ENCODE measurements around the gene PSMD3. TPM values are rescaled to one million over a fixed set of nuclear protein-coding genes. Genes with fewer than 3 reads are reported as not detected.

Gene PSMD3
- total RNA-seq, 2 donors from 2014 or later, result 152 to 164 TPM

- Histone ChIP-seq H3K9ac (ENCODE audit: extremely low read depth, low read length, poor library complexity, severe bottlenecking) (no peak overlapping the region), H3K36me3 (ENCODE audit: control insufficient read depth, insufficient read depth, low read length) (no peaks in the 10 kb centered on the region), H3K4me1 (ENCODE audit: control insufficient read depth, insufficient read depth, low read length) (peaks cover 5% of the 10 kb centered on the region), H3K27ac (ENCODE audit: low read depth, low read length) (no peak overlapping the region), H3K4me3 (ENCODE audit: low read length) (no peak overlapping the region), H3K27me3 (ENCODE audit: control insufficient read depth, insufficient read depth, low read length, poor library complexity, severe bottlenecking) (peaks cover 7% of the 10 kb centered on the region), H3K9me3 (ENCODE audit: control insufficient read depth, low read length) (no peaks in the 10 kb centered on the region)
- Mint-ChIP-seq H3K9me3 (no peaks in the 10 kb centered on the region), H3K4me1 (peaks cover 6% of the 10 kb centered on the region), H3K27me3 (ENCODE audit: insufficient read depth) (peaks cover 32% of the 10 kb centered on the region), H3K36me3 (ENCODE audit: low read depth) (no peaks in the 10 kb centered on the region), H3K27ac (no peak overlapping the region), H3K4me3 (no peak overlapping the region)
- DNase-seq, result no peak
- no peak for TF ChIP-seq CTCF (conservative IDR thresholded peaks at IDR 0.05)
- WGBS, 2 experiments (ENCODE audit: insufficient coverage in 1 of 2, insufficient read length in 1 of 2), result 88 to 92% methylated on average over 6 of the region's 6 CpGs
Measured at GRCh38 chr17:39969375-39969774, 11.2 kb upstream of the PSMD3 start.

- no peak overlapping the region for H3K4me3 Mint-ChIP-seq
- H3K36me3 Mint-ChIP-seq (ENCODE audit: low read depth), result no peaks in the 10 kb centered on the region
- peaks cover 7% of the 10 kb centered on the region for H3K27me3 ChIP-seq (ENCODE audit: control insufficient read depth, insufficient read depth, low read length, poor library complexity, severe bottlenecking)
- no peaks in the 10 kb centered on the region for H3K9me3 ChIP-seq (ENCODE audit: control insufficient read depth, low read length)
- H3K36me3 ChIP-seq (ENCODE audit: control insufficient read depth, insufficient read depth, low read length), result no peaks in the 10 kb centered on the region
- TF ChIP-seq CTCF (conservative IDR thresholded peaks at IDR 0.05), result no peak
- no peak for DNase-seq
- peaks cover 32% of the 10 kb centered on the region for H3K27me3 Mint-ChIP-seq (ENCODE audit: insufficient read depth)
- H3K27ac ChIP-seq (ENCODE audit: low read depth, low read length), result no peak overlapping the region
- no peak overlapping the region for H3K27ac Mint-ChIP-seq
- WGBS, 2 experiments (ENCODE audit: insufficient coverage in 1 of 2, insufficient read length in 1 of 2), result 58 to 89% methylated on average over 2 to 7 of the region's 7 CpGs
- H3K9me3 Mint-ChIP-seq, result no peaks in the 10 kb centered on the region
- H3K4me1 ChIP-seq (ENCODE audit: control insufficient read depth, insufficient read depth, low read length), result peaks cover 5% of the 10 kb centered on the region
- H3K9ac ChIP-seq (ENCODE audit: extremely low read depth, low read length, poor library complexity, severe bottlenecking), result no peak overlapping the region
- H3K4me1 Mint-ChIP-seq, result peaks cover 6% of the 10 kb centered on the region
- H3K4me3 ChIP-seq (ENCODE audit: low read length), result no peak overlapping the region
Measured at GRCh38 chr17:39970157-39970692, 10.4 kb upstream of the PSMD3 start.

GRCh38 chr17:39971076-39971603 lies 9.5 kb upstream of the PSMD3 start:
- Mint-ChIP-seq H3K9me3 (no peaks in the 10 kb centered on the region), H3K4me1 (peaks cover 6% of the 10 kb centered on the region), H3K27ac (no peak overlapping the region), H3K36me3 (ENCODE audit: low read depth) (no peaks in the 10 kb centered on the region), H3K4me3 (no peak overlapping the region), H3K27me3 (ENCODE audit: insufficient read depth) (peaks cover 29% of the 10 kb centered on the region)
- Histone ChIP-seq H3K27ac (ENCODE audit: low read depth, low read length) (no peak overlapping the region), H3K9ac (ENCODE audit: extremely low read depth, low read length, poor library complexity, severe bottlenecking) (no peak overlapping the region), H3K9me3 (ENCODE audit: control insufficient read depth, low read length) (no peaks in the 10 kb centered on the region), H3K36me3 (ENCODE audit: control insufficient read depth, insufficient read depth, low read length) (no peaks in the 10 kb centered on the region), H3K4me3 (ENCODE audit: low read length) (no peak overlapping the region), H3K4me1 (ENCODE audit: control insufficient read depth, insufficient read depth, low read length) (peaks cover 5% of the 10 kb centered on the region), H3K27me3 (ENCODE audit: control insufficient read depth, insufficient read depth, low read length, poor library complexity, severe bottlenecking) (peaks cover 7% of the 10 kb centered on the region)
- no peak for DNase-seq
- 93 to 98% methylated on average over 3 to 4 of the region's 4 CpGs for WGBS, 2 experiments (ENCODE audit: insufficient coverage in 1 of 2, insufficient read length in 1 of 2)
- no peak for TF ChIP-seq CTCF (conservative IDR thresholded peaks at IDR 0.05)
